ENCODE measurements around the gene GNPDA1.
"Not testable (repeated sequence)": the region's sequence is repeated elsewhere in the genome, so short reads cannot be mapped to it uniquely, and the experiment has no call there.

Gene GNPDA1

GRCh38 chr5:142033632-142034567 lies 21.1 kb upstream of the GNPDA1 start:
- peaks cover 32% of the 10 kb centered on the region for H3K27me3 Mint-ChIP-seq

GRCh38 chr5:142032747-142033631 lies 20.2 kb upstream of the GNPDA1 start:
- H3K36me3 Mint-ChIP-seq = no peaks in the 10 kb centered on the region
- no peak overlapping the region for H3K4me3 Mint-ChIP-seq
- no peak for ATAC-seq
- no peaks in the 10 kb centered on the region for H3K9me3 Mint-ChIP-seq
- H3K27me3 Mint-ChIP-seq = peaks cover 32% of the 10 kb centered on the region
- H3K4me1 Mint-ChIP-seq = no peaks in the 10 kb centered on the region
- H3K27ac Mint-ChIP-seq = no peak overlapping the region

More at GRCh38 chr5:142033632-142034567, 21.1 kb upstream of the GNPDA1 start:
- H3K27ac Mint-ChIP-seq, H3K4me3 Mint-ChIP-seq, ATAC-seq, H3K9me3 Mint-ChIP-seq, H3K36me3 Mint-ChIP-seq, H3K4me1 Mint-ChIP-seq: not testable (repeated sequence)

DNA sequence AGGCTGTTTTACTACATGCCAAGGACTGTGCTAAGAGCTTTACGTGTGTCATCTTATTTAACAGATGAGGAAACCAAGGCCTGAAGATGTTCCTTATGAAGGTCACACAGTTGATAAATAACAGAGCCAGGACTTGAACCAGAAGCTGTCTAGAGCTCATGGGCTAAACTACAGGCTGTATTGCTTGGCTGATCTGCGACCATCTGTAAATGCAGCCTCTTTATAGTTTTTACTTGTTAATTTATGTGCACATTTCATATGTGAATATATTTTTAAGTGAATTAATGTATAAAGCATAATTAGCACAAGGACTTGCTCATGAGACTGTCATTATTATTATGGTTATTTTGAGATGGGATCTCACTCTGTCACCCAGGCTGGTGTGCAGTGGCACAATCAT lies 19.3 kb upstream of the GNPDA1 start:
- no peaks in the 10 kb centered on the region for H3K9me3 Mint-ChIP-seq
- H3K4me1 Mint-ChIP-seq = no peaks in the 10 kb centered on the region
- no peak overlapping the region for H3K4me3 Mint-ChIP-seq
- H3K27me3 Mint-ChIP-seq = peaks cover 32% of the 10 kb centered on the region
- H3K27ac Mint-ChIP-seq = no peak overlapping the region
- H3K36me3 Mint-ChIP-seq = no peaks in the 10 kb centered on the region
- no peak for ATAC-seq

DNA sequence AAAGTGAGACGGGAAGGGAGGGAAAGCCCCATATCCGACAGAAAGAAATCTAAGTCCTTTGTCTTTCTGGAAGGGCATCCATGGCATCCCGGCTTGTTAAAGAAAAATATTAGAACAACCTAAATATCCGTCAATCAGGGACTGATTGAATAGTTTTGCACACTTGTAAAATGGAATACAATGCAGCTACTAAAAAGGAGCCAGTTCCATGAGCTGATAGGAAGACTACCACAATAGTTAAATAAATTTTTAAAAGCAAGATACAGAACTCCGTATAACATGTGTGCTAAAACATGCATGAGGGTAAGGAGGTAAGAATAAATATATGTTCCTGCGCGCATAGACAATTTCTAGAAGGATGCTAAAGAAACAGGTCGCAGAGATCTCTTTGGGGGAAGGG lies 12.8 kb upstream of the GNPDA1 start:
- Mint-ChIP-seq H3K27ac (peak overlapping the region; percentile 95), H3K4me1 (peaks cover 13% of the 10 kb centered on the region), H3K9me3 (no peaks in the 10 kb centered on the region), H3K27me3 (peaks cover 9% of the 10 kb centered on the region), H3K4me3 (peak overlapping the region; percentile 73), H3K36me3 (no peaks in the 10 kb centered on the region)
- no peak for ATAC-seq

DNA sequence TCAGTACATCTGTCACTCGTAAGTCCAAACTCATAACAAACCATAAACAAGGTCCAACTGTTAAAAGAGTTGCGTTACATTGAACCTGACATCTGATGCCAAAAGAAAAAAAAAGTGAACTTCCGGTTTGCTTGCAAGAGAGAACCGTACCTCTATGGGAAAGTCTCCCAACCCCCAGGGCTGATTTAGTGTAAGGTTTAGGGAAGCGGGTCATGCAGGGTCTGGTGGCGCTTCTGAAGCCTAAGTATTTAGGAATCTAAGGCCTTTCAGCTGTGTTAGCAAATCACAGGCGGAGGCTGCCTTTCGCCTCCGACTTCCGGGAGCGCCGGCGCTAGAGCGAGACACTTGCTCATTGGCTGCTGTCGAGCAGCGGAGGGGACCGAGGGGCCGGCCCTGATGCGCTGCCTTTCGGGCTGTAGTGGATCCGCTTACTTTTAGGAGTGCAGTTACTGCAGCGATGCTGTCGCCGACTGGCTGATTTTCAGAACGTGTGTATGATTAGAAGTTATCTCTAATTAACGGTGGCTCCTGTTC lies 12.0 kb upstream of the GNPDA1 start:
- Mint-ChIP-seq H3K4me3 (peak overlapping the region; percentile 73), H3K36me3 (no peaks in the 10 kb centered on the region), H3K4me1 (peaks cover 13% of the 10 kb centered on the region), H3K27ac (peak overlapping the region; percentile 95), H3K9me3 (peaks cover 3% of the 10 kb centered on the region), H3K27me3 (peaks cover 1% of the 10 kb centered on the region)
- ATAC-seq = peak; percentile 100

DNA sequence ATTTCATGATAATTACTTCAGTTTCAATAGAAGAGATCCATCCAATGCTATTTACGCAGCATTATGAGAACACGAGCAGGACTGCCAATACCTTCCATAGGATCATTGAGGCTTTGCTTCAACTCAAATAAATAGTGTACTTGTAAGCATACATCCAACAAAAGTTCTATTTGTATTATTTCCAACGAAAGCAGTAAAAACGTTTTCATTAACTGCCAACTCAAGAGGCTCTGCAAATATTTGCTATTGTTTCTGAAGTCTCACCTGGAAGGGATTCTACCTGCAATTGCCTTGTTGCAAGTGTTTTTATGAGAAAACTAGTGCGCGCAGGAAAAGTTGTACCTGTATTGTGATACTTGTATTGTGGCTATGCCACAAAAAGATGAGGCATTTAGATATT lies 11.0 kb upstream of the GNPDA1 start:
- no peaks in the 10 kb centered on the region for H3K36me3 Mint-ChIP-seq
- H3K27ac Mint-ChIP-seq = no peak overlapping the region

DNA sequence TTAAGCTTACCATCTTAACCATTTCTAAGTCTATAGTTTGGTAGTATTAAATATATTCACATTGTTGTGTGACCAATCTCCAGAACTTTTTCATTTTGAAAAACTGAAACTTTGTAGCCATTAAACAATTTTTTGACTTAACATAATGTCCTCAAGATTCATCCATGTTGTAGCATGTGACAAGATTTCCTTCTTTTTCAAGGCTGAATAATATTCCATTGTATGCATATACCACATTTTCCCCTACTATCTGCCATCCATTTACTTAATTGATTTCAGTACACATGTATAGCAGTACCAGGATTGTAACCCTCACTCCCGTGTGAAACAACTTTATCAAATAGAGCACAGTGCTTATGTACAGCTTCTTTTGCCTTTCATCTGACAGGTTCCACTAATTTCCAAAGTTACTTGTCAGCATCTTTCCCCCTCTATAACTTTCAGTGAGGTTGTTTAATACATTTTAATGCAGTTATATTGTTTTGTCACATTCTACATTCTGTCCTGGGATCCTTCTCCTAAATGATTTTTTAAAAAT lies 7.4 kb upstream of the GNPDA1 start:
- Mint-ChIP-seq H3K4me3 (no peak overlapping the region), H3K27ac (no peak overlapping the region), H3K36me3 (no peaks in the 10 kb centered on the region), H3K27me3 (peaks cover 8% of the 10 kb centered on the region), H3K4me1 (peaks cover 38% of the 10 kb centered on the region), H3K9me3 (peaks cover 3% of the 10 kb centered on the region)
- no peak for ATAC-seq

More for the DNA sequence above, 11.0 kb upstream of the GNPDA1 start:
- ATAC-seq = no peak
- Mint-ChIP-seq H3K9me3 (peaks cover 3% of the 10 kb centered on the region), H3K27me3 (peaks cover 8% of the 10 kb centered on the region), H3K4me1 (peaks cover 13% of the 10 kb centered on the region), H3K4me3 (no peak overlapping the region)

DNA sequence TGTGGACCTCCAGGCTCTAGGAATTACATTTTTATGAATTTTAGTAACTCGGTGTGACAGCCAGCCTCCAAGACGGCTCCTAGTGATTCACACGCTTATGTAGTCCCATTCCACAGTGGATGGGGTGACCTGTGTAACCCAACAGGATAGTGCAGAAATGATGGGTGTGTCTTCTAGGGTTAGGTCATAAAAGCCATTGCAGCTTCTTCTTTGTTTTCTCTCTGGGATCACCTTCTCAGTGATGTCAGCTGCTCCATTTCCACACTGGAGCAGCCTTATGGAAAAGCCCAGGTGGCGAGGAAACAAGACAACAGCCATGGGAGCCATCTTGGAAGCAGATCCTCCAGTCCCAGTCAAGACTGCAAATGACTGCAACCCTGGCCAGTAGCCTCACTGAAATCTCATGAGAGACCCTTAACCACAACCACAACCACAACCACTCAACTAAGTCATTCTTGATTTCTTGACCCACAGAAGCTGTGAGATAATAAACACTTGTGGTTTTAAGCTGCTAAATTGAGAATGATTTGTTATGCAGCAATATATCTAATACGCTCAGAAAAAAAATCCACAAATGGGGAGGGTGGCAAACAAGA lies 5.1 kb upstream of the GNPDA1 start:
- Mint-ChIP-seq H3K36me3 (no peaks in the 10 kb centered on the region), H3K4me3 (no peak overlapping the region), H3K9me3 (peaks cover 3% of the 10 kb centered on the region), H3K27me3 (peaks cover 8% of the 10 kb centered on the region), H3K27ac (peak overlapping the region; percentile 3), H3K4me1 (peaks cover 47% of the 10 kb centered on the region)
- peak; percentile 71 for ATAC-seq

- Mint-ChIP-seq H3K27ac (peak overlapping the region; percentile 66), H3K4me1 (peaks cover 57% of the 10 kb centered on the region), H3K9me3 (peaks cover 3% of the 10 kb centered on the region), H3K36me3 (no peaks in the 10 kb centered on the region), H3K4me3 (peak overlapping the region; percentile 6), H3K27me3 (peaks cover 8% of the 10 kb centered on the region)
- peak; percentile 2 for ATAC-seq
These were observed 3.7 kb upstream of the GNPDA1 start for GRCh38 chr5:142016556-142016955.

DNA sequence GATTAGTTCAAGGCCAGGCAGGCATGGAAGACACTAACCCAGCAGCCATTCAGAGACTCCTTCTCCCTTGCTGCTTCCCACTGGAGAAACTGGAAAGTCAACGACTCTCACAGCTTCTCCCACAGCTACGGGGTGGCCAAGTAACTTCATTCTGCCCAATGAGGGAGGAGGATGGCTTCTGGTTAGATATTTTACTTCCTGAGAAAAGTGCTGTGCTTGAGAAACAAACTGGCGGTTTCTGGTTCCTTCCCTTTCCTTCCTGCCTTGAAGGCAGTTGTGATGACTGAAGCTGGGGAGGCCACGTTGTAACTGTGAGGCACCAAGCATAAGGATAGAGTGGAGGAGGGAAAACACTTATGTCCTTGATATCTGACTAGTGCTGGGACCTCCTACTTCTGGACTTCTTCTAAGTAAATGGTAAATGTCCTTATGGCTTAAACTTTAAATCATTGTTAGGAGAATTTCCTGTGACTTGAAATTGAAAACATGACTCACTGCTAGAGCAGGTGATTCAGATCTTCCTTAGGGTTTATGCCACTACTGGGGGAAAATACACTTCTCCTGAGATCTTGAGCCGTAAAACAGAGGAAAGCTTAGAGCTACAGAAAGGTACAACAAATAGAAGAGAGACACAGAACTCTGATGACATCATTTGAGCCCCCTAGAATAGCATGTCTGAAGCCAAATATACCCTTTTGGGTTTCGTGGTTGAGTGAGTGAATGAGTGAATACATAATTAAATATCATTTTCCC lies 3.1 kb upstream of the GNPDA1 start:
- Mint-ChIP-seq H3K36me3 (no peaks in the 10 kb centered on the region), H3K27me3 (peaks cover 8% of the 10 kb centered on the region), H3K27ac (peak overlapping the region; percentile 66), H3K9me3 (peaks cover 3% of the 10 kb centered on the region), H3K4me3 (peak overlapping the region; percentile 24), H3K4me1 (peaks cover 57% of the 10 kb centered on the region)
- ATAC-seq = peak; percentile 47

GRCh38 chr5:142014911-142015584 lies 2.2 kb upstream of the GNPDA1 start:
- Mint-ChIP-seq H3K36me3 (no peaks in the 10 kb centered on the region), H3K4me1 (peaks cover 57% of the 10 kb centered on the region), H3K27ac (peak overlapping the region; percentile 66), H3K27me3 (peaks cover 8% of the 10 kb centered on the region), H3K9me3 (no peaks in the 10 kb centered on the region), H3K4me3 (no peak overlapping the region)
- peak; percentile 62 for ATAC-seq

DNA sequence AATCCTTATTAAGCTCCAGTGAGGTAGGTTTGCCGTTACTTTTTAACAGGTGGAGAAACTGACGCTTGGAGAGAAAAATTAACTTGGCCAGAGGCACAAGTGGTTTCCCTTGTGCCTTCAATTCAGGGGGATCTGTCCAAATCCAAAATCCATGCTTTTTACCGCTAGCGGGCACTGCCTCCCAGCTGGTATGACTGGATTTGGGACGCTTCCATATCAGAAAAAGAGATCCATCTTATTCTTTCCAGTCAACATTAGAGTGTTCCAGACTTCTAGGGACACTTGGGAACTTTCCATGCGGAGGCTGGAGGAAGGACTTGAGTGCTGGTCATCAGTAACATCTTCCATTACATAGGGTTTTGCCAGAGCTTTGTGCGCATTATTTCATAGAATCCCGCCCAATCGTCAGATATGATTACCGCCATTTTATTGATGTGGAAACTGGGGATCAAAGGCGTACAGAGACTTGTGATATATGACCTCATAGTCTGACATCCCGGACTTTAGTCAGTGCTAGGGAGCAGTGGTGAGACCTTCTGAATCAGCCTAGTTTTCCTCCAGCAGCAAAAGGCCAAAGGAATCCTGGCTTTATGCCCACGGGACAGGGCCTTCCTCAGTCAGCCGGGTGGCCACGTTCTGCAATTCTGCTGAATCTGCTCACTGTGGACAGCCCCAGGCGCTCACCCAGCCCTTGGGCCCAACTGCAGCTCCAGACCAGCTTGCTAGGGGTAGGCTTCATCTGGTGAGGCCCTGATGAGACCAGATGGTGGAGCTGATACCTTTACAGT lies 1.1 kb upstream of the GNPDA1 start:
- peak overlapping the region; percentile 66 for H3K27ac Mint-ChIP-seq
- ATAC-seq = no peak
- H3K27me3 Mint-ChIP-seq = no peaks in the 10 kb centered on the region
- no peaks in the 10 kb centered on the region for H3K9me3 Mint-ChIP-seq
- peaks cover 57% of the 10 kb centered on the region for H3K4me1 Mint-ChIP-seq
- H3K36me3 Mint-ChIP-seq = peaks cover 9% of the 10 kb centered on the region
- no peak overlapping the region for H3K4me3 Mint-ChIP-seq

DNA sequence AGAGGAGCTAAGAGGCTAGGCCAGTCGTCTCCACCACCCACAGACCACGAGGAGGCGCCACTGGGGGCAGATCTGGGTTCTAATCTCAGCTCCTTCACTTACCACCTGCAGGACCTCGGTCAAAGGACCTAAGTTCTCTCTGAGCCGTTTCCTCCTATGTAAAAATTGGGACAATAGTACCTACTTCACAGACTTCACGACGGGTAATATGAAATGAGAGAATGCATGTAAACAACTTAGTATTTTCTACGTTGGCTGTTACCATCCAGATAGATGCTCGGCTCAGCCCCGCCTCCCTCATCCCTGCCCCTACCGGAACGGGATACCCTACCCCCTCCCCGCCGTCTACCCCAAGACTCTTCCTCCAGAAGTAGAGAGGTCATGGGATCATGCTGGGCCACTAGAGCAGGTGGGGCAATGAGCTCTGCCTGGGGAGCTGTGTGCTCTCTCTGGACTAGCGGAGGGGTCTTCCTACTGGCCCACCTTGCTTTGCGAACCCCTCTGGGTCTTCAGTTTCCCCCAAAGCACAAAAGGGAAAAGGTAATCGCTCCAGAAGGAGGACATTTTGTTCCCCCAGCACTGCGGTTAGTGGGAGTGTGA lies 541 bp downstream of the GNPDA1 start:
- no peak for ATAC-seq
- peaks cover 22% of the 10 kb centered on the region for H3K36me3 Mint-ChIP-seq
- peaks cover 53% of the 10 kb centered on the region for H3K4me1 Mint-ChIP-seq
- H3K27ac Mint-ChIP-seq = peak overlapping the region; percentile 91
- H3K4me3 Mint-ChIP-seq = peak overlapping the region; percentile 86
- H3K9me3 Mint-ChIP-seq = no peaks in the 10 kb centered on the region
- H3K27me3 Mint-ChIP-seq = no peaks in the 10 kb centered on the region
